TTC549 (cell line): ENCODE results near the gene PCDH10.
"Not testable (repeated sequence)": the region's sequence is repeated elsewhere in the genome, so short reads cannot be mapped to it uniquely, and the experiment has no call there.

Experiments used
- FAIRE-seq: peaks from 2 replicates; lab custom pipeline; 2012; peaks lifted over from hg19 to GRCh38; lab: Jason Lieb, UNC

The PCDH10 gene

DNA sequence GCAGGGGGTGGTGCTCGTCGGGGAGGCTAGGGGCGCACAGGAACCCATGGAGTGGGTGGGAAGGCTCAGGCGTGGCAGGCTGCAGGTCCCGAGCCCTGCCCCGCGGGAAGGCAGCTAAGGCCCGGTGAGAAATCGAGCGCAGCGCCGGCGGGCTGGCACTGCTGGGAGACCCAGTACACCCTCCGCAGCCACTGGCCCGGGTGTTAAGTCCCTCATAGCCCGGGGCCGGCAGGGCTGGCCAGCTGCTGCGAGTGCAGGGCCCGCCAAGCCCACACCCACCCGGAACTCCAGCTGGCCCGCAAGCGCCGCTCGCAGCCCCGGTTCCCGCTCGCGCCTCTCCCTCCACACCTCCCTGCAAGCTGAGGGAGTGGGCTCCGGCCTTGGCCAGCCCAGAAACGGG lies 91.4 kb downstream of the PCDH10 start:
- not testable (repeated sequence) for FAIRE-seq
